H1 (cell line): ENCODE results near the gene KCNQ1OT1. TPM values are rescaled to one million over a fixed set of nuclear protein-coding genes. Genes with fewer than 3 reads are reported as not detected.

ENCODE experiments used
- CHD7 ChIP-seq: fragments of 300-600 bp; sonication (generic); IDR thresholded peaks from 2 replicates; pipeline ENCODE4 v1.7.1; 2012; ENCODE audit warnings: low read length, moderate library complexity, mild to moderate bottlenecking, inconsistent platforms; ENCODE audit not compliant: insufficient replicate concordance
- FOSL1 ChIP-seq: IDR thresholded peaks from 2 replicates; pipeline ENCODE4 v1.6.1; 2011; ENCODE audit warnings: mild to moderate bottlenecking, low read depth, low read length, moderate library complexity; ENCODE audit not compliant: insufficient read depth
- GABPA ChIP-seq: IDR thresholded peaks from 2 replicates; pipeline ENCODE4 v1.6.1; 2011; ENCODE audit warnings: mild to moderate bottlenecking, low read length, moderate library complexity, borderline replicate concordance; ENCODE audit not compliant: insufficient read depth
- KDM1A ChIP-seq: fragments of 200-600, 300-600 bp; sonication (generic); IDR thresholded peaks from 2 replicates; pipeline ENCODE4 v1.7.1; 2016; ENCODE audit warnings: mild to moderate bottlenecking, low read length, borderline replicate concordance
- NRF1 ChIP-seq: IDR thresholded peaks from 2 replicates; pipeline ENCODE4 v1.6.1; 2011; ENCODE audit warnings: mild to moderate bottlenecking, low read depth, low read length, improper control_type of control experiment
- RAD21 ChIP-seq, 2 experiments: IDR thresholded peaks in 1 of 2; conservative IDR thresholded peaks in 1 of 2; 2 replicates each; pipeline ENCODE4 v1.6.1; 2011; ENCODE audit warnings: low read depth in 2 of 2, low read length in 2 of 2, improper control_type of control experiment in 1 of 2, inconsistent platforms in 1 of 2, mild to moderate bottlenecking in 1 of 2, moderate library complexity in 1 of 2
- RFX5 ChIP-seq: IDR thresholded peaks from 2 replicates; pipeline ENCODE4 v1.6.1; 2011; ENCODE audit warnings: low read depth, low read length, improper control_type of control experiment, borderline replicate concordance
- SP4 ChIP-seq: IDR thresholded peaks from 2 replicates; pipeline ENCODE4 v1.6.1; 2012; ENCODE audit warnings: low read length, inconsistent platforms
- TCF12 ChIP-seq: IDR thresholded peaks from 2 replicates; pipeline ENCODE4 v1.6.1; 2011; ENCODE audit warnings: low read depth, mild to moderate bottlenecking, low read length
- polyA plus RNA-seq, 7 experiments: library from polyadenylated mRNA; depleted of rRNA in 3 of 7; stranded (reverse) in 5 of 7; unstranded in 2 of 7; fragments of >200 nt in 5 of 7; fragments of 200-250 nt in 2 of 7; gene quantifications; 1 replicate in 5 of 7; 2 replicates in 1 of 7; 4 replicates in 1 of 7; pipeline versions ENCODE4 v1.2.1 to v1.2.3, GENCODE V29; 2011 to 2013; ENCODE audit warnings: missing spikeins in 2 of 7, mixed read lengths in 2 of 7
- total RNA-seq: library from RNA; stranded (reverse); fragmentation: NEBNext Ultra II Directional; extraction: Animal tissue kit (Norgen Biotek cat#: 25700); gene quantifications from 2 replicates; pipeline ENCODE4 v1.2.1, GENCODE V29; 2021
- TF ChIP-seq, protein P1 (sequence below): IDR thresholded peaks from 2 replicates; pipeline ENCODE4 v1.6.1; 2012; ENCODE audit warnings: inconsistent platforms

The KCNQ1OT1 gene
- total and polyA plus RNA-seq, 2 of the 8 experiments (the other 6 are each of a cell fraction or from before 2014, with no cell fraction given) = 0.21 to 1.2 TPM

DNA sequence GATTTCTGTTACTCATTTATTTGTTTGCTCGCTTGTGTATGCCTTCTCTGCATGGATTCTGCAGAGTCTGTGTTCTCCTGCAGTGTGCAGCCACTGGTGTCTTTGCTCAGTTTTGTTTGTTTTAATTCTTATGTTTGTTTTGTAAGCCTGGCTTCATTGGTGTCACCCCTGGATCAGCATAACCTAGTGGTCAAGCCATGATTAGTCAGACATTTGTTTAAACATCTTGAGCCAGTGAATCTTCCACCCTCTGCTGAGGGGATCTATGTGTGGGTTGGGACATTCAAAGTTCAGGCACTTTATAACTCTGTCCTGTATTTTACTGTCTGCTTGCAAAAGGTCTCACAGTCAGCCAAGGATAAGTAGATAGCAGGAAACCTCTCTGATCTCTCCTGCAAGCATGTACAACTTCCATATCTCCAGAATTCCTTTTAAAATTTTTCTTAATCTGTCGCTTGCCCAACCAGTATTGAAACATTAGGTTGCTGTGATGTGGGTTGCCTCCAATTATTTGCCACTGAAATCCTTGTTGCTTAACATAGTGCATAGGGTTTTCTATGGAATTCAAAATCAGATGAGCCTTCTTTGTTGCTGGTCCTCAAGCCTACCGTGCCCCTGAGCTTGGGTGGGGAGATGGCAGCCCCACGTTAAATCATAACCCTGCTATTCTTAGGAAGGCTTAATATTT lies 86.8 kb downstream of the KCNQ1OT1 start (continued):
- no peak for TF ChIP-seq CHD7
- no peak for TF ChIP-seq GABPA
- TF ChIP-seq RFX5 = no peak
- TF ChIP-seq RAD21 (IDR thresholded peaks at IDR 0.05 in 1 of 2, conservative IDR thresholded peaks at IDR 0.05 in 1 of 2; ENCODE audit: low read depth in 2 of 2, low read length in 2 of 2) = no peak
- TF ChIP-seq, protein P1, sequence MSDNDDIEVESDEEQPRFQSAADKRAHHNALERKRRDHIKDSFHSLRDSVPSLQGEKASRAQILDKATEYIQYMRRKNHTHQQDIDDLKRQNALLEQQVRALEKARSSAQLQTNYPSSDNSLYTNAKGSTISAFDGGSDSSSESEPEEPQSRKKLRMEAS = no peak
- no peak for TF ChIP-seq NRF1
- TF ChIP-seq FOSL1 = no peak
- TF ChIP-seq TCF12 = no peak
- TF ChIP-seq SP4 = no peak
- no peak for TF ChIP-seq KDM1A
